ENCODE measurements around the gene EPS8.

The EPS8 gene

DNA sequence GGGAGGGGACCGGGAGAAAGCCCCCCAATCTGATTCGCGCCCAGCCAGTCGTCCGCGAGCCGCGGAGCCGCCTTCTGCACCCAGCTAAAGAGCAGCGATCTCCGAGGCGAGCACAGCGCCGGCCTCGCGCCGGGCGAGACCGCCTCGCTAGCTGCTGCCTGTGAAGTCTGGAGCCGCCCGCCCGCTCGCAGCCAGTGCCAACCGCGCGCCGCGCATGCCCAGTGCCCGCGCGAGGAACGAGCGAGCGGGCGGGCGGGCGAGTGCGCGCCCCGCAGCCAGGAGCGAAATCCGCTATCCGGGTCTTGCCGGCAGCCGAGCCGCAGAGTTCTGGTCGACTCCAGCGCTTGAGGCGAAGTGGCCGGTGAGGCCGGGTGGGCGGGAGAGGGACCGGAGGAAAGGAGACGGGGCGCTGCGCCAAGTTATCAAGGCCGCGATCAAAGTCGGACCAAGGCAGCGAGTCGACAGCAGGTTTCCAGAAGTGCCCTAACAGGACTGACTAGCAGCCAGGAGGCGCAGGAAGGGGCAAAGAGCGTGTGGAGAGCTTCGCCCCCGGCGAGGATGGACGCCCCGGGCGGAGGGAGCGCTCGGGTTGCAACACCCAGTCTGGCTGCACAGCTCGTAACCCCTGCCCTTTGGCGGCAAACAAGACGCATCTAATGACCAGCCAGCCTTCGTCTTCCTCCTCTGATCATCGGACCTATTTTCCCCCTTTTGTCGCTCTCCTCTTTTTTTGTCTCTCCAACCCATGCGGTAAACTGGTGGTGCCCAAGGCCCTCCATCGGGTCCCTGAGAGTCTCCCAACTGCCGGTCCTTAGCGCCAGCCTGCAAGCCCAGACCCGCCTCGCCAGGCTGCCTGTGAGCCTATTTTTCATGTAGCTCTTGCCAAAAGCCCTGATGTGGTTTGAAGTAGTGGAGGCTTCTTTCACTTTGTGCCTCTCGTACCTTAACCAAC is at the start of gene EPS8:
EPS8 (minus strand) TSS at position 169 of the 952 bp plus-strand sequence. CDS start 106,437 bp downstream, outside the sequence.
- peak; percentile 94 for DNase-seq

DNA sequence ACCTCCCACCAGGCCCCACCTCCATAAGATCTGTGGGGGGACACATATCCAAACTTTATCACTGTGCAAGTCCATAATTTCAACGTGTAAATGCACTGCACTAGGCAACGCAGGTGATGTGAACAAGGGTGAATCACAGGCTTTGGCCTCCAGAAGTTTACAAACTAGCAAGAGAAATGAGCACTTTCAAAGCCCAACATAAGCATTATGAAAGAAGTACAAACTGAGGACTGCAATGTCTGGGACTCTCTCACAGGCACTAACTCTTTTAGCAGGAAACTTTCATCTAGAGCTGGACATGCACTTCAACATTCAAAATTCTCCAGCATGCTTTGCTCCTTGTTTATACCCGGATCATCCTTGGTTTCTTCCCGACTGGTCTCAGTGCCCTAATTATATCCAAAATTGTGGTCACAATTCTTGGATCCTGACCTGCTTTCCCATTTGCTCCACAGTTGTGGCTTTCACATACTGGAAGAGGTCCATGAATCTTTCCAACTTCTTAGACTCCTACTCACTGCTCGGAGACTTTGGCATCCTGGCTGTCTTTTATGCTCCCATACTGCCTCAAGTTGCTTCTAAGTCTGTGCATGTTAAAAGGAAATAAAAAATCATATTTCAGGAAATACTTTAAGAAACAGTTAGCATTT is 48.1 kb upstream of the EPS8 start:
- no peak for DNase-seq

DNA sequence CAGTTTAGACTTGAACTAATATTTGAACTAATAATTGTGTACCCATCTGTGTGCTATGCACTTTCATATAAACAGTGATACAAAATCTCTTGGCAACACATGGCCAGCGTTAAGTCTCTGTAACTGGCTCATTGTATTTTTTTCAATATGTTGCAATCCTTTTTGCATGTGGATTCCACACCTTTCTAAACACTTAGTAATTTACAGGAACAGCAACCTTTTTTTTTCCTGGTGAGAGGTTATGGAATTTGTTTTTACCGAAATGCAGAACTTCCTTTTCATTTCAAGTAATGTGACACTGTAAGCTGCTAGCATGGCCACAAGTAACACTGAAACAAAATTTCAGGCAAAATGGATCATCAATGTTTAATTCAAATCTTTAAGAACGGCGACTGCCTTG is 45.4 kb upstream of the EPS8 start:
- DNase-seq, result no peak

DNA sequence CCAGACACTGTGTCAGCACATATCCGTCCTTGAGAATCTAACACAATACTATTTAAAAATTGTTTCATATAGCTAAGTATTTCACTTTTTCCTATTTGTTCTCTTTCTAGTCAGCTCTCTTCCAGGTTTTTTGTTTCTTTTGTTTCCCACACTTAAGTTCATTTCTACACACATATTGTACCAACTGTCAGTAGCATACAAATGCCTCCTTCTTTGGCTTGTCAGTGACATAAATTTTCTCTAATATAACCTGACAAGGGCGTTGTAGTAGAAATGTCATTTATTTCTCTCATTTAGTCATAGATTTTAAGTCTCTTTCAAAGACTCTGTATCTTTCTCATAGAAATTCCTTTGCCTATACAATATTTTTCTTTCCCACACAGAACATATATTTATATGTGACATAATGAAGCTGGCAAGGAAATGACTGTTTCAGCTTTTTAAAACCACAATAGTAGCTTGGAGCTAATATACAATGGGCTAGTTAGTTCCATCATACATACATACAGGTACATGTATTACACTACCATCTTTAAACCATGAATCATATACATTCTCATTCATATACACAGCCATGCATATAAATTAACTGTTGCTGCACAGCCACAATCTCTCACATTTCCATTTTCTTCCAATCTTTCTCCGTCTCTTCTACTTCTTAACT is 42.3 kb upstream of the EPS8 start:
- DNase-seq, result no peak

DNA sequence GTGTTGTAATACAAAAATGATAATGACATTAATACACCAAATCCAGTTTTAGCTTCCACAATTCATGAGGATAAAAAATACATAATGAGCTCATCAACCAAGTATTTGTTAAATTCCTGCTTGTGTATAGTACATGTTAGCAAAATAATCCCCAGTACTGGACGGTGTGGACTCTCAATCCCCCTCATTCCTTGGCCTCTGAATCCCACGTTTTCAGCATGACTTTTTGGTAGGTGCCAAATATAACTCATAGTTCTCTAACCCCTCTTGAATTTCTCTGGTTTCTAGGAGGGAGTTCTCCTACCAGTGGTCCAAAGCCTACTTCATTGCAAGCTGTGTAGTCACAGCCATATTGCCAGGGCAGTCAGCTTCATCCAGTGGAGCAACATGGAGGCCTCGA is 41.4 kb upstream of the EPS8 start:
- no peak for DNase-seq

DNA sequence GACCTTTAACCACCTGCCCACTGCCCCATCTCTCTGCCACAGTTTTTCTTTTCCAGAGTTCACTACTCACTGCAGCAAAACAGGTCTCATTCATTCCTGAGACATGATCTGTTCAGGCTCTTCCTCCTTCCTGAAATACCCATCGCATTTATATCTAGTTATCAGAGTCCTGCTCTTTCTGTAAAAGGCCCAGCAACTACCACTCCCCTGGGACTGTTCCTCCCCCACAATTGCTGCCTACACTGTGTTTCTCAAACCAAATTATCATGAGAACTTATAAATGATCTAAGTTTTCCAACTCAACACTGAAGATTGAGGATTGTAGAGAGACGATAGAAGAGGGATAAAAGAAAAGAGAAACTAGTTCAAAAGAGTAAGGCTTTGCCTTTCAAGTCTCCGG is 40.8 kb upstream of the EPS8 start:
- no peak for DNase-seq

DNA sequence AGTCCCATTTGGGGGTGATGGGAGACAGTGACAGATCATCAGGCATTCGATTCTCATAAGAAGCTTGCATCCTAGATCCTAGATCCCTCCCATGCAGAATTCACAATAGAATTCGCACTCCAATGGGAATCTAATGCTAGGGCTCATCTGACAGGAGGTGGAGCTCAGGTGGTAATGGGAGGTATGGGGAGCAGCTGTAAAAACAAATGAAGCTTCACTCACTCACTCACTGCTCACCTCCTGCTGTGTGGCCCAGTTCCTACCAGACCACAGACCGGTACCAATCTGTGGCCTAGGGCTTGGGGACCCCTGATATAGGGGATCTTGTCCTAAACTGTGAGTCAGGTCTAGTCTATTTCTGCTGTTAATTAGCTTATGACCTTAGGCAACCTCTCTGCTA is 40.1 kb upstream of the EPS8 start:
- DNase-seq, result no peak

DNA sequence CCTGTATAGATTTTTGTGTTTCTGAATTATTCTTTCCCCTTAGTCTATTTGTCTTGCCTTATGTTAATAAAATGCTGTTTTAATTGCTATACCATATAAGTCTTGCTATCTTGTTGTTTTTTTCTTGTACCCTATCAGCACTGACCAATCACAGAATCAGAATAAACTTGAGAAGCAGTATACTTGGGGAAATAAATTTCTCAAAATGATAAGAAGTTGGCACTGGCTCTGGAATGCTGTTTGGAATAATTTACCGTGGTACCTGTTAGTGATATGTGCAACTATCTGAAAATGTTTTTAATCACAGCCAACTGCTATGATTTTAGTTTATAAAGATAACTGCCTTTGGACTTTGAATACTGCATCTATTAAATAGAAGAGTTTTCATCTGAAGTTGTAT is 37.9 kb upstream of the EPS8 start:
- DNase-seq, result no peak

DNA sequence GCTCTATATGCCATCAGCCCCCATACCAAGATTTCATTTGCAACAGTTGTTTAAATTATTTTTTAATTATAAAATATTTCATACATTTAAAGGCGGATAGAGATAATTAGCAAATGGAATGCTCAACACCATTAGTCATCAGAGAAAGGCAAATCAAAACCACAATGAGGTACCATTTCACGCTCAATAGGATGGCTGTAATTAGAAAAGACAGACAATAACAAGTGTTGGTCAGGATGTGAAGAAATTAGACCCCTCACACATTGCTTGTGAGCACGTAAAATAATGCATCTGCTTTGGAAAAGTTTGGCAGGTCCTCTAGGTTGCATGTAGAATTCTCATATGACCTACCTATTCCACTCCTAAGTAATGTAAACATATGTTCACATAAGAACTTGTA is 35.3 kb upstream of the EPS8 start:
- DNase-seq, result no peak

DNA sequence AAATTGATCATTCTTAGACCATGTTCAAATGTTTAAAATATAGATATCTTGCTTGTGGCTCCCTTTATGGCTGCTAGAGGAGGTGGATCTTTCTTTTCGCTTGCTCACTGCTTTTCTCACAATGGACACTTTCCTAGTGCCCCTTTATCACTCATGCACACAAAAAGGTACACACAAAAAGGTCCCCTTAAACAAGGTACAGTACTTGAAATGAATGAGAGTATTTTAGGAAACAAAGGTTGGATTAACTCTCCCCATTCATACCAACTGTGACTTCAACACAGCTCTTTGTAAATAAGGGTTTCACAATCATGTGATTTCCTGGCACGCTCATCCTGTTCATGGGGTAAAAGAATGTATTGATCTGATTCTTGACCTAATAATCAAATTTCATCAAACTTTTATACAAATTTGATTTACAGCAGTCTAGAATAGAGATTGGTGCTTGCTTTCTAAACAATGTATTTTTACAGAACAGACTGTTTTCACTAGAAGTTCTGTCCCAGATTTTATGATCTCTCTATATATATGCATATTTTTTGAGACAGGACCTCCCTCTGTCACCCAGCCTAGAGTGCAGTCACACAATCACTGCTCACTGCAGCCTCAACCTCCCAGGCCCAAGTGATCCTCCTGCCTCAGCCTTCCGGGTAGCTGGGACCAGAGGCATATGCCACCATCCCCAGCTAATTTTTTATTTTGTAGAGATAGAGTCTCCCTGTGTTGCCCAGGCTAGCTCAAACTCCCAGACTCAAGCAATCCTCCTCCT is 34.4 kb upstream of the EPS8 start:
- DNase-seq, result peak; percentile 88

DNA sequence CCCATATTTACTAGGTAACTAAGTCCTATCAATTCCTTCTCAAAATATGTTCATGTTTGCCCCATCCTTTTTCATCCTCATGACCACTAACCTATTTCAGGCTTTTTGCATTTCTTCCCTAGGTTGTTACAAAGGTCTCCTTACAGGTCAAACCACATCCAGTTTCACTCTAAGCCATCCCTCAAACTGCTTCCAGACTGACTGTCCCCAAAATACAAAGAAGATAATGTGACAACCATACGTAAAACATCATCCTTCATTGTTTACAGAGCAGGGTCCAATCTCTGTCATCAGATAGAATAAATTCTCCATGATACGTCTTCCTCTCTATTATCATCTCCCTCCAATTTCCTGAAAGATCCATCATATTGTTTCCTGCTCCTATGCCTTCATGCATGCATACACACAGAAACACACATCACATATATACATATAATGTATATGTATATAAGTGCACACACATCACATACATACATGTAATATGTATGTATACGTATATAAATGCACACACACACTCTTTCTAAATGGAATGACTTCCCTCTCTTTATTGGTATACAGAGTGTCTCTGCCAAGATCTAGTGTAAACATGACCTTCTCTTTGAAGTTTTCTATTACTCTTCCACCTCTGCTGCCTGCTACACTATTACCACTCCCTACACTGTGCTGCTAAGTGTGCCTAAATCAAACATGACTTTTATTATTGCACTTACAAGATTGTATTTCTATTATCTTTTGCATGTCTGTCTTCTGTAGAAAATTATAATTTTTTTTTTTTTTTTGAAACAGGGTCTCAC is 30.7 kb upstream of the EPS8 start:
- DNase-seq, result peak; percentile 39

DNA sequence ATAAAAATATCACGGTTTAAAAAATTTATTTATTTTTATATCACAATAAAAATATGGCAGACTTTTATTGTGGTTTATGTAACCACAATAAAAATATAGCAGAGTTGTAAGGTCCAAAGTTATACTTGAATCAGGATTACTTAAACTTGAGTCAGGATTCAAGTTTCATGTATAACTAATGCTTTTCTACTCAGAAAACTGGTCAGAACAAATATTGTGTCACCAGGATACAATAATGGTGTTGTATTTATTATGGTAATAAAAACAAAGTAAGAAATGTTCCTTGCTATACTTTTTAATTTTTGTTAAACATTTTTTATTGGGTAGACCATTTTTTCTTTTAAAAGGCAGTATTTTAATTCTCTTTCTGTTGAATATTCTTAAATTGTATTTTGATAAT is 29.2 kb upstream of the EPS8 start:
- DNase-seq, result no peak

DNA sequence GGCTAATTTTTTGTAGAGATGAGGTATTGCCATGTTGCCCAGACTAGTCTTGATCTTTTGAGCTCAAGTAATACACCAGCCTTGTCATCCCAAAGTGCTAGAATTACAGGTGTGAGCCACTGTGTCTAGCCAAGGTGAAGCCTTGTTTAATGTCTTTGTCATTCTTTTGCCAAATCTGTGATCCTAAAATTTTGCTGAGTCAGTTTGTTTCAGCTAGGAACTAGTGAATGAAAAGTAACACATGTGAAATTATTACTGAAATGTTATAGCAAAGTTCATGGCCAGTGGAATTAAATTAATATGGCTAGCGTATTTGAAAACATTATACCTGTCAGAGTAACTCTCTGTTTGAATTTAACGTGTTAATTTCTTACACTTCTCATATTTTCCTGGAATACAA is 26.5 kb upstream of the EPS8 start:
- no peak for DNase-seq

DNA sequence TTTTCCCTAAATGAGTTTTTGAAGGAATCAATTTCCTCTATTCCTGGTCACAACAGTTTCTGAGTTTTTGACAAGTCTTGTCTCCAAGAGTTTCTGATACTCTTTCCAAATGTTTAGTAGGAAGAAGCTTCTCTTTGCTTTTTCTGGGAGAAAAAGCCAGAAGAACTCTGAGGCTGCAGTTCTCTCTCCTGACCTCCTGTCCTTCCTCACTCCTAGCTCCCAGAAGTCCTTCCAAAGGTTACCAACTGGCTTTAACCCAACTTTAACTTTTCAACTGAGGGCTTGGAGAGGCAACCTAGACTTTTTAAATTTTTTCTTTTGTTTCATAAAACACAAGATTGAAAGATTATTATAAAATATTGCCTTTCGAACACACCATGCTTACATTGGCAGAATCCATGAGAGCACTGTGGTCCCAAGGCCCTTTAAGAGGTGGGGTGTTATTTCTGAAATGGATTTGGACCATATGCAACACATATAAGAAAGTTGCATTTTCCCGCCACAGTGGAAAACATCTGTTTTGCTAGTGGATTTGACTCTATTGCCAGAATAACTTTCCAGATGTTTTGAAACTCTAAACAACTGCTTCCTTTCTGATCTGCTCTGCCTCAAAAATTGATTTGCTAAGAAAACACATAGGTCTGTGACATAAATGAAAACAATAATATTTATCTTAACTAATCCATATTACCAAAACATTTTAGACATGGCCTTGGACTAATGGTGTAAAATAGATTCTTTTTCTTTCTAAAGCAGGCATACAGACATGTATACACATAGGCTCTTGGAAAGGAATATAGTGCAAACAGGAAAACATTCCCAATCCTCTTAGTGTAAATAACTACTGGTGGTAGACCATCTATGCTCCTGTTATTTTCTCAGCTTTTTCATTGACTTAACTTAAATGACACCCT is 22.3 kb upstream of the EPS8 start:
- DNase-seq, result no peak

DNA sequence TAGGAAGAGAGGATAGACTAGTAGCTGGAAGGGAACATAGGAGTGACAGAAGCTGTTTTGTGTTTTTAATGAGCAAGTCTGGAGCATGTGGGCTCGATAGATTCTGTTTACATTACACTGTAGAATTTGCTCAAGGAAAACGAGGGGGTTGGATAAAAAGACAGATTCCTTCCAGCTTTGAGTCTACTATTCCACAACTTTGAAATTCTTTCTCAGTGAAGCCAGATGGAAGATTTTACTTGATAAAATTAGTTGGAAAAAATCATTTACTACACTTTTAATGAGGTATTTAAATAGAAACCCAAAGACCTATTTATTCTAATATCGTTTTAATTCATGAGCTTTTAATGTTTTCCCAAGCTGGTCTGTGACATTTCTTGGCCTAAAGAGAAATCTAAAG is 19.5 kb upstream of the EPS8 start:
- no peak for DNase-seq

DNA sequence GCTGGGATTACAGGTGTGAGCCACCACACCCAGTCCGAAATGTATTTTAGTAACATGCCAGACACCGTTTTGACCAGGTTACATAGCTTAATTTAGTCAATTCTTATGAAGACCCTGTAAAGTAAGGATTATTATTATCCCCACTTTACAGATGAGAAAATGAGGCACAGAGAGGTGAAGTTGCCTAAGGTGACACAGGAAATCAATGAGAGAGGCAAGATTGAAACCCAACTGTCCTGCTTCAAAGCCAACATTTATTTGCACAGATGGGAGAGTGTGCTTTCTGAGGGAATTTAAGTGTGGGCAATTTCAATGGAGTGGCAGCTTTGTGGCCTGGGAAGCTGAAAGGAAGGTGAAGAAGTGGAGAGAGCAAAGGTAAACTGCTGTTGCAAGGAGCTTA is 19.1 kb upstream of the EPS8 start:
- DNase-seq, result no peak

DNA sequence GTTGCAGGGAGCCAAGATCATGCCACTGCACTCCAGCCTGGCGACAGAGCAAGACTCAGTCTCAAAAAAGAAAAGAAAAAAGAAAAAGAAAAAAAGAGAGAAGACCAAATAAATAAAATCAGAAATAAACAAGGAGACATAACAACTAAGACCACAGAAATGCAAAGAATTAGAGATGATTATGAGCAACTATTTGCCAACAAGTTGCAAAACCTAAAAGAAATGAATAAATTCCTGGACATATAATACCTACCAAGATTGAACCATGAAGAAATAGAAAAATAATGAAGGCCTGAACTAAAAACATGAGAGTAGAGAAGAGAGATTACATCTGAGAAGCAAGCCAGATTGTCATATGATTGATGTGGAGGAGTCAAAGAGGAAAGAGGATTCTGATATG is 17.6 kb upstream of the EPS8 start:
- DNase-seq, result no peak

DNA sequence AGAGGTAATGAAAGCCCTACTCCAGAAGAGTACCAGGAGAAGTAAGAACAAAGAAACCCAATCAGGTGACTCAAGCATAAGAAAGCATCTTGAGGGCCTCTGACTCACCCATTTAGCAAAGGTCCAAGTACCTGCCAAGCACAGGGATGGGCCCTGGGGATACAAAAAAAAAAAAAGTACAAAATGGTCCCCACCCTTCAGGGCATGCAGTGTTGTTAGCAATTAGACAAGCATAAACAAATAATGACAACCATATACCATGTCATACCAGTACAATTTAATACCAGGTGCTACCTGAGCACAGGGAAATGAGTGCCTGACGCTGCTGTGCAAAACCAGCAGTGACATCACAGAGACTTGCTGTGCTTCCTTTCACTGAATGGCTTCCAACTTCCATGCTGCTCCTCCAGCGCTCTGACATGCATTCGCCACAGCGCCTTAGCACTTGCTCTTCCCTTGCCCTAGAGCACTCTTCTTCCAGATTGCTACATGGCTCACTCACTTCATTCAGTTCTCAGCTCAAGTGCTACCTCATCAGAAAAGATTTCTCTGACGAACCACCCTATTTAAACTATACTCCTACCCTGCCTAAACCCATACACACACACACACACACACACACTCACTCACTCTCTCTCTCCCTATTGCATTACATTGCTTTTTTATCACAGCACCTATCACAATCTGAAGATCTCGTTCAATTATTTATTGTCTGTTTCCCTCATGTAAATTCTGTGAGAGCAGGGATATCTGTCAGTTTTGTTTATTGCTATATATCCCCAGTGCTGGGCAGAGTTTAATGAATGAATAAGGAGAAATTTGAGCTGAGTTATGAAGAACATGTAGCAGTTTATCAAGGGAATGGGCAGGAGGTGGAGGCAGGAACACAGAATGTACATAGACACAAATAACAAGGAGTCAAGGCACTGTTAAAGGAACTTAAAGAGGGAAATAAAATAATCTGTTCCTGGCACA is 12.9 kb upstream of the EPS8 start:
- DNase-seq, result no peak

DNA sequence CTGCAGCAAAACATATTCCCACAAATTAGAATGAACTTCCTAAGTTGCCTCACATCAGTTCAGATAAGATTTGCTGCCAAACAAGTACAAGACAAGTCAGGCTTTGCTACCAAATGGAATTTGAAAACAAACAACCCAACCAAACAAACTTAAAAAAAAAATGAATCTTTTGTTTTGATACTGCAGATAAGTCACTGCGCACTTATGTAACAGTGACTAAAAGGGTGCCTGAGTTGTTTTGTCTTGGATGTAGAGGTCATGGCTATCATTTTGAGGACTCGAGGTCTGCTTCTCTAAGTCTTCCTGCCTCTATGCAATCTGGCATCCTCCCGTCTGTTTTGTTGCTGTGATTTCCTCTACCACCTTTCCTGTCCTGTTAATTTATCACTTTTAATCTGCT is 11.1 kb upstream of the EPS8 start:
- DNase-seq, result no peak

DNA sequence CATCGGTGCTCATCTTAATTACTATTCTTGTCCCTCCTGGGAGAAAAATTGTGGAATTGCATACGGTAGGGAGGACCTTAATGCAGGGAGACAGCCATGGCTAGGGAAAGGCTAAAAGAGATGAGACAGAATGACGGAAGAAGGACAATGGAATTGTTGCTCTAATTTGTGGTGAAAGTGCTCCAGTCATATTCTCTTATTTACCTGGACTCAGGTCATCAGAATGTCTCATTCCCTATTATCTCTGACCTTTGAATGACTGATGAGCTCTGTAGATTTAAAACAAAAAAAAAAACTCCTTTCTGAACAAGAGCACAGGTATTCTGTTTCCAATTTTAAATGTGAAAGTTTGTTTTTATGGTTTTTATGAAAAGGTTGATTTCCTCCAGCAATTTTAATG is 8.6 kb upstream of the EPS8 start:
- DNase-seq, result no peak
